ENCODE measurements around the gene RIMBP2.

The RIMBP2 gene

DNA sequence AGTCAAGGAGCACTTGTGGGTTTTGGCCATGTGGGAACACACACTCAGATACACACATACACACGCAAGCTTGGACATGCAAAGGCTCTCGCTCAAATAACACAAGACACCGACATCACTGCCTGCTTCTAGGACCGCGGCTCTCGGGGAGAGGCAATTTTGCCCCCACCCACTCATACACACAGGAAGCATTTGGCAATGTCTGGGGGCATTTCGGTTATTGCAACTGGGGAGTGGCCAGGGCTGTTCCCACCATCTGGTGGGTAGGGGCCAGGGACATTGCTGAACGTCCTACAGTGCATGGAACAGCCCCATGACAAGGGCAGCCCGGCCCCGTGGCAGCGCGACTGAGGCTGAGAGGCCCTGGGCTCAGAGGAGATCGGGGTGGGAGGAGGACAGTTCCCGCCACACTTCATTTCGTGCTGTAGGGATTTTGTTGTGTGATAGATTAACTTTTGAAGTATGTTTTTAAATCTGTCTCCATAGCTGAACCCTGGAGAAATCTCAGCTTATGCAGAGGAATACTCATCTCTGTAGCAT lies 35.6 kb downstream of the RIMBP2 start:
- no peak for DNase-seq (ENCODE audit: low read depth)

- no peak for DNase-seq (ENCODE audit: low read depth)
These were observed 38.0 kb downstream of the RIMBP2 start for GRCh38 chr12:130677957-130678558.

GRCh38 chr12:130675791-130676190 lies 40.3 kb downstream of the RIMBP2 start:
- DNase-seq (ENCODE audit: low read depth) = no peak

GRCh38 chr12:130675121-130675520 lies 41.0 kb downstream of the RIMBP2 start:
- no peak for DNase-seq (ENCODE audit: low read depth)

DNA sequence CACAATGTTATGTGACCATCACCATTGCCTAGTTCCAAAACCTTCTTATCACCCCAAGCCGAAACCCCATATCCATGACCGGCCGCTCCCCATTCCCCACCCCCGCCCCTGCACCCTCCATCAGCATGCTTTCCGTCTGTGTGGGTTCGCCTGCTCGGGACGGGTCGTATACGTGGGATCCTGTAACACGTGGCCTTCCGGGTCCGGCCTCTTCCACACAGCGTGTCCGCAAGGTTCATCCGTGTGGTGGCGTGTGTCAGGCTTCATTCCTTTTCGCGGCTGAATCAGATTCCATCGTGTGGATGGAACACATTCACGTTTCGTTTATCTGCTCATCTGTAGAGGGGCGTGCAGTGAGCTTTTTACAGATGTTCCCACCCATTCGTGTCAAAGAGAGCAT lies 41.4 kb downstream of the RIMBP2 start:
- no peak for DNase-seq (ENCODE audit: low read depth)

- no peak for DNase-seq (ENCODE audit: low read depth)
These were observed 42.9 kb downstream of the RIMBP2 start for GRCh38 chr12:130673036-130673705.

- DNase-seq (ENCODE audit: low read depth) = no peak
These were observed 43.8 kb downstream of the RIMBP2 start for GRCh38 chr12:130672089-130672820.

DNA sequence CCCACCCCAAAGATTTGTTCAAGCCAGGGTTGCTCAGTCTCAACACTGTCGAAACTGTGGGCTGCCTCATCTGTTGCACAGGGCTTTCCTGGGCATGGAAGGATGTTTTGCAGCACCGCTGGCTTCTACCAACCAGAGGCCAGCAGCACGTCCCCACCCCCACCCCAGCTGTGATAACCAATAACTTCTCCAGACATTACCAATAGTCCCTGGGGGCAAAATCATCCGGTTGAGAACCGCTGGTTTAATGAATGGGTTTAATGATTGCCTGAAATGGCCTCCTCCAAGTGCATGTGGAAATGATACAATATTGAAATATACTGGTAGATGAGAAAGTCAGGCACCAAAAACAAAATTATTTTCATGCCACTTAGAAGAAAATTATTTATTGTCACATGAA lies 44.5 kb downstream of the RIMBP2 start:
- DNase-seq (ENCODE audit: low read depth) = no peak

GRCh38 chr12:130669797-130670196 lies 46.3 kb downstream of the RIMBP2 start:
- no peak for DNase-seq (ENCODE audit: low read depth)

DNA sequence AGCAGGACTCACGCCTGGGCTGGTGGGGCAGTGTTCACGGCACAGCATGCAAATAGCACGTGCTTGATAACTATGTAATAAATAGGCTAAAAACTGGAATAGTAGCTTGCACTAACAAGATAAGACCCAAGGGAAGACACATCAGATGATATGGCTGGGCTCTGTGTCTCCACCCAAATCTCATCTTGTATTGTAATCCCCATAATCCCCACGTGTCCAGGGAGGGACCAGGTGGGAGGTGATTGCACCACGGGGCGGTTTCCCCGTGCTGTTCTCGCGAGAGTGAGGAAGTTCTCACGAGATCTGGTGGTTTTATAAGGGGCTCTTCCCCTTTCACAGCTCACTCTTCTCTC lies 46.9 kb downstream of the RIMBP2 start:
- DNase-seq (ENCODE audit: low read depth) = no peak

GRCh38 chr12:130668286-130669204 lies 47.6 kb downstream of the RIMBP2 start:
- no peak for DNase-seq (ENCODE audit: low read depth)

DNA sequence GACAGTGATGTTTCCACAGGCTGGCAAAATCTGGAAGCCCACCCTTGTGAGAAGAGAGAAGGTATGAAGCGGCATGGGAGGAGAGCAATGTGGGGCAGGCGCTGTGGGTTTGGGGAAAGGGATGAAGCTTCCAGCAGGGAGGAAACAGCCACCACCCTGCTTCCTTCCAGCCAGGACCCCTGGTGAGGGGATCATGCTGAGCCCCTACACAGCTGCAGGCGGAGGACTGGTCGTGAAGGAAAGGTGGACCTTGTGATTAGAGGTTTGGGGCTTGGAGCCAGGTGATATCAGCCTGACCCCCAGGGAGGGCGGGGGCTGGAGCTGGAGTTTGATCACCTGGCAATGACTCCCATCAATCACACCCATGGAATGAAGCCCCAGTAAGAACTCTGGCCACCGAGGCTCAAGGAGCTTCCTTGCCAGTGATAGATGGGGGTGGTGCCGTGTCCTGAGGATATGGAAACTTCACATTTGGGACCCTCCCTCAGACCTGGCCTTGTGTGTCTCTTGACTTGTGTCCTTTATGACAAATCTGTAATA lies 48.6 kb downstream of the RIMBP2 start:
- no peak for DNase-seq (ENCODE audit: low read depth)

- no peak for DNase-seq (ENCODE audit: low read depth)
These were observed 49.5 kb downstream of the RIMBP2 start for GRCh38 chr12:130666645-130667044.

GRCh38 chr12:130665753-130666152 lies 50.3 kb downstream of the RIMBP2 start:
- DNase-seq (ENCODE audit: low read depth) = no peak

- no peak for DNase-seq (ENCODE audit: low read depth)
These were observed 51.3 kb downstream of the RIMBP2 start for GRCh38 chr12:130664772-130665171.

DNA sequence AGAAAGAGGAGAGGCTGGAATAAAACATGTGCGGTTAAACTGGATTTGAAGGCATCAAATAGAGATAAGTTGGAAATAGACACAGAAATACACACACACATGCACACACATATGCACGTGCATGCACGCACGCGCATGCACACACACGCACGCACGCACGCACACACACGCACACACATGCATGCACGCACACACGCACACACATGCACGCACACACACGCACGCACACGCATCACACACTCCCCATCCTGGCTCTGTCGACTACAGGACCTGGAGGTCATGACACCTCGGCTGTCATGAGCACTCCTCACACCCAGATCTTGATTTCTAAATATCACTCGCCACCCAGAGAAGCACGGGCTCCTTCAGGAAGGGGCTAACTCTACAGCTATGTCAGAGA lies 51.8 kb downstream of the RIMBP2 start:
- no peak for DNase-seq (ENCODE audit: low read depth)

DNA sequence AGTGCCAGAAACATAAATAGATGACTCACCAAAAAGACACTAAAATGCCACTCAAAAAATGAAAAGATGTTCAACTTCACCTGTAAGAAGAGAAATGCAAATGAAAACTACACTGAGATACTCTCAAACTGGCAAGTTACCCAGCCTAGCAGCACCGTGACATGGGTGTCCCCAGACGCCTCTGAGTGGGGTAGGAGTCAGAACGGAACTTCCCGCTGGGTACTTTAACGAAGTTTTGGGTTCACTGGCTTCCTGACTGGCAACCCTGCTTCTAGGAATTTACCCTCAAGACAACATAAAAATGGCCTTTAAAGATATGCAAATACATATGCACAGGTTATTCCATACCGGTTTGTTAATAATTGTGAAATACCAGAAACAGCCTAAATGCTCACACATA lies 52.6 kb downstream of the RIMBP2 start:
- DNase-seq (ENCODE audit: low read depth) = no peak

GRCh38 chr12:130661486-130662255 lies 54.4 kb downstream of the RIMBP2 start:
- no peak for DNase-seq (ENCODE audit: low read depth)

DNA sequence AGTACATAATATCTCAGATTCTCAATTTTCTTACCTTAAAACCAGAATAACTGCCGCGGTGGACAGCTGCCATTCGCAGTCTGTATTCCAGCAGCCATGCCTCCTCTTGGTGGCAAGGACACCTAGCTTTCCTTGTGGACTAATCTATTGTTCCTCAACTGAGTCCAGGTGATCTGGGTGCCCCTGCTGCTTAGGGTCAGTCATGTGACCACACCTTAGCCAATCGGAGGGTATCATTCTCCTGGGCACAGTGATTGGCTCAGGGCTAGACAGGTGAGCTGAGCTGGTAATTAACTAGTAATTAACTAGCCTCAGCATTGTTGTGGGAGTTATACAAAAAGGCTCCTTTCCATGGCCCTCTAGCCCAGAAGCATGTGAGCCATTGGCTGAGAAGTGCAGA lies 55.0 kb downstream of the RIMBP2 start:
- DNase-seq (ENCODE audit: low read depth) = no peak

- DNase-seq (ENCODE audit: low read depth) = no peak
These were observed 57.8 kb downstream of the RIMBP2 start for GRCh38 chr12:130658145-130658911.
